Activated CD4-positive, alpha-beta T cell treated with anti-CD3 and anti-CD28 coated beads, Interleukin-2, amount 50 U/mL, for 16 hours (primary cell): Measurements from ENCODE around the gene ST6GALNAC1.

Source experiments
- DNase-seq: peaks from one replicate; pipeline ENCODE4 v3.0.0-alpha.2; 2020

ST6GALNAC1 gene

DNA sequence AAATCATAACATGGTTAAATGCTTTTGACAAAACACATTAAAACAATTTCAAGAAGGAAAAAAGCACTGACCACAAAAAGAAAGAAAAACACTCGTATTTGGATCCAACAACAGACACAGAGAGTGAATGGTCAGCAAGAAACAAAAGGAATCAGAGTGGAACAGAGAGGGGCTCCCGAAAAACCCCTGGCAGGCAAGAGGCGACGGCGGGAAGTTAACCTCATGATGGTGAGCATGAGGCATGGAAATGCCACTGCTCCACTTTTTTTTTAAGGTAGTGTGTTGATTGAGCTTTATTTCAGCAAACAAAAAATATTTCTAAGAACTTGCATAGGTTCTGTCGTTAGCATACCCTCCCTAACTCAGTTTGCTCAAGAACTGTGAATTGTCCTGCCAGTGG, 32.1 kb upstream of the ST6GALNAC1 start:
- no peak for DNase-seq

DNA sequence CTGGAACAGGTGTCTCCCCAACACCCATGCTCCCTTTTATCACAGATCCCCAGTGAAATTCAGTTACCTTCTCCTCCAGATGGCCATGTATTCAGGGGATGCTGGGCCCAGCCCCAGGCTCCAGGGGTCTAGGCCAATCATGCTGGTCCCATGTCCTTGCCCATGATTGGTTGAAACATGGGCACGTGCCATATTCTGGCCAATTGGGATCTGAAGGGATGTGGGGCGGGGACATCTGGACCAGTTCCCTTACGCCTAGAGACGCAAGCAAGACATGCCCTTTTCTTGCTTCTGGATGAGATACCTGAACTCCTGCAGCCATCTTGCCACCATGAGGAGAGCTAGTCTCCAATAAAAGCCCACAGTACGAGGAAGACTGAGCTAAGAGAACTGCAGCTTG, 31.0 kb upstream of the ST6GALNAC1 start:
- DNase-seq: no peak

DNA sequence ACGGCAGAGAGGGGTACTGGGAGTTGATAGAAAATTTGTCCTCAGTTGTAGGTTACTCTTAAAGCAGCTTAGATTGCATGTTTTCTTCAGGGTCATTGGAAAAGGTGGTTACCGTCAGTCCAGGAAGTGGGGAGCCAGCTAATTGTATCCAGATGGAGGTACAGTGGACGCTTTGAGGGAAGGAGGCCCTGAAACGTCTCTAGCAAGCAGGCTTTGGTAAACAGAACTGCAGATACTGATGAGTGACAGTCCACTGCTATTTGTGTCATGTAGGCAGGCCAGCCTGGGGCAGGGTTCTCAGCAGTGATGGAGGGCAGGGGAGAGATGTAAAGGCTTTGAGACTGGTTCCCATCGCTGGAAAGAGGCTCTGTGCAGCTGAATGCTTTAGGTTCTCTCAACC, 30.2 kb upstream of the ST6GALNAC1 start:
- no peak for DNase-seq

DNA sequence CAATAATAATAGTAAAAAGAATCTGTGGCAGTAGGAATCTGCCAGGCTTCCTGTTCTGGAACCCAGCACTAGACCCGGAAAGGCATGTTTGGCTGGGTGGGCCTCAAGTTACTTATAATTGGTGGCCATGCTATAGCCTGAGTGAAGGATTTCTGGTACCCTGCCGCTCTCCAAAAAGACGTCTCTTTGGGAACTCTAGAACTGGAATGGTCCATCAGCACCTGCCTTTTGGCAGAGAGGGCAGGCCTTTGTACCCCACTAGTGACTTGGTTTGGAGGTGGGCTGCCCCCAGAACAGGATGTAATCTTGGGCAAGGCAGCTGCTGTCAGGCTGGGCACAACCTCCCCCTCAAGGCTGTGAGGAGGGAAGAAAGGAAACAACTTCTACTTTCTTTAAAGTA, 29.3 kb upstream of the ST6GALNAC1 start:
- DNase-seq: no peak

DNA sequence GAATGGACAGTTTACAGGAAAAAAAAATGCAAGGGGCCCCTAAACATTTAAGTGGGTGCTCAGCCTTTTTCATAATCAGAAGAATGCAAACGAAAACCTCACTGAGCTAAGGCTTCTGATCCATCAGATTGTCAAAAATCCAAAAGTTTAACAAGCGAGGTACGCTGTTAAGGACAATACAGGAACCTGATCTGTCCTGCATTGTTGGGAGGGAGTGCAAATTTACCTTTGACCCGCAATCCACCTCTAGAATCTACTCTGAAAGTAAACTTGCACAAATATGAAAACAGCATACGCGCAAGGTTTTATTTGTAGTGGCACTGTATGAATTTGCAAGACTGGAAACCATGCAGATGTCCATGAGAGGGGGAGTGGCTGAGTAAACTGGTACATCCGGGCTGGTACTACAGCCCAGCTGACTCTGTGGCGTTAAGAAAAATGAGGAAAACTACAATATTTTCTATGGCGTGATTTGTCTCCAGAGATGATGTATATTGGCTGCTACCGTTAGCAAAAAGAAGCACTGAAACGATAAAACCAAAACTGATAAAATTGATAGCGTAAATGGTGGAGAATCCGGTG, 28.8 kb upstream of the ST6GALNAC1 start:
- DNase-seq: no peak

DNA sequence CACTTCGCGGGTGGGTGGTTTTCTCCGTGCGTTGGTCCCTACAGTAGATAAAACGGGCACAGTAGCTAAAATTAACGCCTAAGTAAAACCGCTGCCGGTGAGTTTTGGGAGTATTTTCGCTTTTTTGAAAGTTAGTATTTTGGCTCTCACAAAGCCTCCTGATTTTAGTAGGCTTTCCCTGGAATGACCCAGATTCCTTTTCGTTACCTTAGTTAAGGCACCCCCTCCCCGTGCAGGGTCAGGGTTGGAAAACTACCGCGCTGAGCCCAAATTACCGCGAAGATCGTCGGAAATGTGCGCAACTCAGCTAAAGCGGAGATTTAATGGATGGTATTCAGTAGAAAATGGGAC, 28.3 kb upstream of the ST6GALNAC1 start:
- DNase-seq: no peak

DNA sequence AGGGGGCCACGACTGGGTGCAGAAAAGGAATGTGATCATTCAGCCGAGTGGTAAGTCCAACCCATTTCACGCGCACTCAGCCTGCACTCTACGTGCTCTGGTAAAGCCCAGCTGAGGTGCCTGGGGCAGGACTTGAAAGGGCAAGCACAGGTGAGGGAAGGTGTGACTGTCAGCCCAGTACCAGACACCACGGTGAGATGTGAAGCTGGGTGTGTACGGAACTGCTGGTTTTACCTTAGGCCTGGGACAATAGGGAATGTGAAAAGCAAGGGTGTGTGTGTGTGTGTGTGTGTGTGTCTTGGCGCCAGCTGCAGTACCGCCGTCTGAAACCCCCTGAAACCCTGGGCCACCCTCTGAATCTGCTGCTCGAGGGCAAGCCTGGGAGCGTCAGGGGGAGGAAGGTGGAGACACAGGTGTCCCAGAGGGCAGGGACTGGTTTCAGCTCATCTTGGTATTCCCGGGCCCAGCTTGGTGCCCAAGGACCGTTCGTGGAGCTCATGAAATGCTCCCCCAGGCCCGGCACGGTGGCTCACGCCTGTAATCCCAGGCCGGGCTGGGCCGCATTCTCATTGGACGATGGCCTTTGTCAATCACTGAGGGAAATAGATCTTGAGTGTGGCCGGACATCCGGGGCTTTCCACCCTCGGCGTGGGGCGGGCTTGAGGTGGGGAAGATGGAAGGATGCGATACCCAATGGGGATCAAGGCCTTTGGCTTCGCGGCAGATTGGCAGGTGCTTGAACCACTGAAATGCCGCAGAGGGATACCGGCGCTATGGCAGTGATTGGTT, 27.8 kb upstream of the ST6GALNAC1 start:
- peak; percentile 100 for DNase-seq

DNA sequence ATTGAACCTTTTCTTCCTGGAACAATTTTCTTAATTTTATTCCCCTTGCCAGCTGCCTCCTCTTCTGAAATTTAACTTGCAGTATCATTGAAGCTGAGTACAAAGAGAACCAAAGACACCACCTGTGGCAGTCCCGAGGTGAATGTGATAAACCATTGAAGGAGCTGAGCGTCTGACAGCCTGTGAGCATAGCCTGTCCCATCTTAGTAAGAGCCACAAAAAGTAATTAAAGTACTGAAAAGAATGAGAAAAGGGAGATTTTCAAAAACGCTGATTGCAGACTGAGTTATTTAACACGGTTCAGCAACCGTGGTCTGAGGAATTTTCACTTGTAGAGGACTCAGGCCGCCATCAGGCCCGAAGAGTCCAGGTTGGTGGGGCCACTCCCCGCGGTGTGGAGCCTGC, 27.2 kb upstream of the ST6GALNAC1 start:
- DNase-seq: no peak

DNA sequence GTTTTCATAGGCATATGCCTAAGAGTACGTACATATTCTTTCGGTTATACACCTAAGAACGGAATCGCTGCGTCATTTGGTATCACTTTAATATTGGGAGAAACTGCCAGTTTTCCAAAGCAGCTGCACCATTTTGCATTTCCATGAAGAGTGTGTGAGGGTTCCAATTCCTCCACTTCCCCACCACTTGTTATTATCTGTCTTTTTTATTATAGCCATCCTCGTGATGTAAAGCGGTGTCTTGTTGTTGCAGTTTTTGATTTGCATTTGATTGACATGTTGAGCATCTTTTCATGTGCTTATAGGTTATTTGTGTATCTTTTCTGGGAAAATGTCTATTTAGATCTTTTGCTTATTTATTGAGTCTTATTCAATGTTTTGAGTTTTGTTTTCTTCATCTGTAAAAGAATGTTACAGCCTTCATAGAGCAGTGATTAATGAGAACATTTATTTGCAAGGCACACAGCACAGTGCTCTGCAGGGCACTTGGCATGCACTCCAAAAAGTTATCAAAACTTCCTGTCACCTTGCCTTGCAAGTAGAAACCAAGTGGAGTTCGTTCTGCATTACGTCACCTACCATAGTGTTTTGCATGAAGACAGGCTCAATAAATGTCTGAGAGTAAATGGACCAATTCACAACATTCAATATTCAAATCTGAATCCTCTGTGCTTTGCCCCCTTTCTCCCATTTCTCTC, 26.6 kb upstream of the ST6GALNAC1 start:
- DNase-seq: no peak

DNA sequence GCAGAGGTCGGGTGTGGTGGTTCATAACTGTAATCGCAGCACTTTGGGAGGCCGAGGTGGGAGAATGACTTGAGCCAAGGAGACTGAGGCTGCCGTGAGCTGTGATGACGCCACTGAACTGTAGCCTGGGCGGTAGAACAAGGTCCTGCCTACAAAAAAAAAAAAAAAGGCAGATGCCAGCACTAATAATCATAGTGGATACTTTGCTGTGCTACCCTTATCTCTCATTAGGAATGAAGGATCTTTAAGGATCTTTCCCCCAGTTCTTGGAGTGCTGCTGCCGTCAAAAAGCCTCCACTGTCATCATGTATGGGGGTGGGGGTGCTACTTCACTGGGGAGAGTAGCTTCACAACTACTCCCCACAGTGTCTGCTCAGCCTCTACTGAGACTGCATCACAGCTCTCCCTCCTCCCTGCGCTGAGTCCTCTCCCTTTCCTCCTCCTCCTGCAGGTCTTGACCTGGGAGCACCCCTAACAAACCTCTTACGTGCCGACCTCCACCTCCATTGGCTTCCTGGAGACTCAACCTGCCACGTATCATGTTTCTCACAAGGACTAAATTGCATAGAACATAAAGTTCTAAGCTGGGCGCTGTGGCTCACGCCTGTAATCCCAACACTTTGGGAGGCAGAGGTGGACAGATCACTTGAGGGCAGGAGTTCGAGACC, 24.4 kb upstream of the ST6GALNAC1 start:
- DNase-seq: no peak

DNA sequence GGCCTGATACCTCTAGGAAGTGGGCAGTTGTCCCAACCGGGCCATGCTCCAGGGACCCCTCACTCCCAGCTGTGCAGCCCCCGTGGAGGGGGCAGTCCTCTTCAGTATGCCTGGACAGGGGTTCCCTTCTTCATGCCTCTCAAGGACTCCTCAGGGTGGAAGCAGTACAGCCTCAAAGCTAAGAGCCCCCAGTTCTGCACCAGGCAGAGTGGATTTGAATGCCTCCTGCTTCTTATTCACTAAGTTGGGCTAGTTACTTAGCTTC, 23.9 kb upstream of the ST6GALNAC1 start:
- no peak for DNase-seq

DNA sequence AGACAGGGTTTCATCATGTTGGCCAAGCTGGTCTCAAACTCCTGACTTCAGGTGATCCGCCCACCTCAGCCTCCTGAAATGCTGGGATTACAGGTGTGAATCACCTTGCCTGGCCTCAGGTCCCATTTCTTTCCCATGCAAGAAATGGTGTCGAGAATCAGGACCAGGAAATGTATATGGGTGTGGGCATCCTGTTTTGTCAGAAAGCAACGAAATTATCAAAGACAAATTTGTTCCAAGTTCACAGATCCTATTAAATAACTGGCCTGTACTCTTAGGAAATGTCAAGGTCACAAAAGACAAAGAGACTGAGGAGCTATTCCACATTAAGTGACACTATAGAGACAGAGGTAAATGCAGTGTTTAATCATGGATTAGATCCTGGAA, 17.1 kb upstream of the ST6GALNAC1 start:
- no peak for DNase-seq

DNA sequence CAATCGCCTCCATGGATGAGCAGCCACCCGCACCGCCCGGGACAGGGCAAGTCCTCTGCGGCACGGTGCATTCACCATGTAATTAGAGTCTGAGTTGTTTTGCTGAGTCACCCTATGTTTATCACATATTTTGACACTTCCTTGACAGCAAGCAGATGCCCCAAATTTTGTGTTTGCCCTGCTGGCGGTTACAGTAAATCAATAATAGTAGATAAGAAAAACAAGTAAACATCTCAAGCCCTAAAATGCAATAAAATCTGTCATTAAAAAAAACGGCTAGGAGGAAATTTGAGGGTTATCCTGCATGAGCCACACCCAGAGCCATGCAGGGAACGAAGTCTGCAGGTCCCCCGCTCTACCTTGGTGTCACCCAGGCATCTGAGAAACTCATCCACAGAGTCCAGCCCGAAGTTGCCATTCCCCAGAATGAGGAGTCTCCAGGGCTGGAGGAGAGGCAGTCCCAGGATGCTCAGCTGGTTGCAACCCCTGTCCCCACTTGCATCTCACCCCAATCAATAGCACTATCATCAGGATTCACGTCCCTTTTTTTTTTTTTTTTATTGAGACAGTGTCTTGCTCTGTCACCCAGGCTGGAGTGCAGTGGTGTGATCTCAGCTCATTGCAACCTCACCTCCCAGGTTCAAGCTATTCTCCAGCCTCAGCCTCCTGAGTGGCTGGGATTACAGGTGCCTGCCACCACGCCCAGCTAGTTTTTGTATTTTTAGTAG, 16.5 kb upstream of the ST6GALNAC1 start:
- peak; percentile 42 for DNase-seq

DNA sequence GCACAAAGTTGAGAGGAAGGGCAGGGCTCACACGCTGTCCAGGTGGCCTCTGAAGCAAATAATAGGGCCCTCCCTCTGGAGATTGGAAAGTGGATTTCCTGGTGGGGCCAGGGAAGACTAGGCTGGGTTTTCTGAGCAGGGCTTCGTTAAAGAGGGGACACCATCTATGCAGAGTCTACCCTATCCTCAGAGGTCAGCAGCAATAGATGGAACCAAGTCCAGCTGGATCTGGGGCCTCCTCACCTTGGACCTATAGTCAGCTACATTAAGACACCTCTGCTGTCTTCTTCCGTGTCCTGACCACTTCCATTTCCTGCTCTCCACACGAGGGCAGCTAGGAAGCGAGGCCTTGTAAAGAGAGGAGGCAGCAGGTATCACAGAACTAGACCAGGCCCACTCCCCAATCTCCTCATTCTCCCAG, 14.7 kb upstream of the ST6GALNAC1 start:
- no peak for DNase-seq

DNA sequence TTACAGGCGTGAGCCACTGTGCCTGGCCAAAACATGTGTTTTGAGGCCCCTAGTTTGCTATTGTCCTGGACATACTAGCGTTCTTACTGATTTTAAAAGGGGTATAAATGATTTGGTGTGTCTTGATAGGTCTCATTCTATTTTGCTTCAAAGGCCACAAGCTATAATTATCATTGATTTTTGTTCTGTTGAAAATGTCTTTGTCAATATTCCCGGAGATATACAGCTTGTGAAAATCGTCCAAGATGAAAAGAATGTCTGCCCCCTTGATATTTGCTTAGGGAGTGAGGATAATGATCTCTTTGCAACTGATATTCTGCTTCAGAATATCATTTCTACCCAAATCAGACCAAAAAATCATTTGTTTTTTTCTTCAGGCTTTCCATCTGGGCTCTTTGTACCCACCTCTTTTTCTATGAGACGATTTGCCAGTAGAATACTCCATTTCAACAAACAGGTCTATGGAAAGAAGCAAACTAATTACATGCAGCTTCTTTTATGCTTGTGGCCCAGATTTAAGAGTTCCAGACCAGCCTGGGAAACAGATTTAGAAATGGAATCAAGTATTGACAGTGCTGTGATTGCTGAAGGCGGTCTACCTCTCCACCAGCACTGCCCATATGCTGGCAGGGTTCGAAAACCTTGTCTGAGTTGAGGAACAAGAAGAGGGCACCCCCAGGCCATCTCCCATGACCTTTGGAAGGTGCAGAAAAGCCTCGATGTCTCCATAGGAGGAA, 14.1 kb upstream of the ST6GALNAC1 start:
- no peak for DNase-seq

DNA sequence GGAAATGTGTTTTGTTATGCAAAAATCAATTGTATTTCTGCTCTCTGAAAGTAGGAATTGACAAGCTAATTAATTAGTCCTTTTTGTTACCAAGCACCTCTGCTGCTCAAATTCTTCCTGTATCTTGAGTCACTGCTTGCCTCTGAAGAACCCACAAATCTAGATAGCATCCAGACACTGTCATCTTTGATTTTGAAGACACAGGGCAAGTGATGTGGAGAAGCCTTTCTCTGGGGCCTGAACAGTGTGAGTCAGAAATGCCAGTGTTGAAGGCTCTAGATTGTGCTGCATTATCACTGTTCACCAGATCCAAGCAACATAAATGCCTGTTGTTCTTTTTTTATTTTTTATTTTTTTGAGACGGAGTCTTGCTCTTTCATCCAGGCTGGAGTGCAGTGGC, 10.9 kb upstream of the ST6GALNAC1 start:
- DNase-seq: no peak

DNA sequence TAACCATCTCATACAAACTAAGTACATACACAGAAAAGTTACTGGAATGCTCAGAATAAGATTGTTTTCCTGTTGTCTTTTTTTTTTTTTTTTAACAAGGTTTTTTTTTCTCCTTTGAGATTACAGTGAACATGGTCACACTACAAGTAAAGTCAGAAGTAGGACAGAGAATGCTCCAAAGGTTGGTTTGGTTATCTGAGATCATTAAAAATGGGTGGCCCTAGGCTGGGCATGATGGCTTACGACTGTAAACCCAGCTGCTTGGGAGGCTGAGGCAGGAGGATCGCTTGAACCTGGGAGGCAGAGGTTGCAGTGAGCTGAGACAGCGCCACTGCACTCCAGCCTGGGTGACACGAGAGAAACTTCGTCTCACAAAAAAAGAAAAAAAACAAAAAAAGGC, 6.9 kb upstream of the ST6GALNAC1 start:
- no peak for DNase-seq

DNA sequence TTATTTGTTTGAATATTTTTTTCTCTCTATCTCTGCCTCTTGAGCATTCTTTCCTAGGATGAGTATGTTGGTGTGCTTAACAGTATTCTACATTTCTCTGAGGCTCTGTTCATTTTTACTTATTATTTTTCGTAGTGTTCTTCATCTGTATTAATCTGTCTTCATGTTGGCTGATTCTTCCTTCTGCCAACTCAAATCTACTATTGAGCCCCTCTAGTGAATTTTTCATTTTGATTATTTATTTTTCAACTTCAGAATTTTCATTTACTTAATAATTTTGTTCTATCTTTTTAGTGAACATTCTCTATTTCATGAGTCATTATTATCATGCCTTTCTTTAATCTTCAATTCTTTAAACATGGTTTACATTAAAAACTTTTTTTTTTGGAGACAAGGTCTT, 3.2 kb upstream of the ST6GALNAC1 start:
- DNase-seq: no peak

DNA sequence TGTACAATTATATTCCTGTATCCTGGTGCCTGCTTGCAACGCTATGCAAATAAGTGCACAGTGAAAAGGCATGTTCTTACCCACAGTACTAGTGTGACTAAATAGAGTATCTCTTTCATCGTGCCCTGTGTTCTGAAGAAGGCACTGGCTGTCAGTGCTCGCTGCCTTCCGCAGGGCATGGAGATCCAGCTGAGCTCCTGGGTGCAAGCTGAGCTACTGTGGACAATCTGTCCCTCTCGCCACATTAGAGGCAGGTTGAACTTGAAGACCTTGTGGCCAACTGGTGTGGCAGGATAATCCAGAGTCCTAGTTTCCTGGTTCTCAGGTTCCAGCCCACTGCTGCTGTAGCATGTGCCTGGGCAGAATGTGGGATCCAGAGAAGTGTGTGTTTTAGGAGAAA, 1.9 kb upstream of the ST6GALNAC1 start:
- DNase-seq: no peak

DNA sequence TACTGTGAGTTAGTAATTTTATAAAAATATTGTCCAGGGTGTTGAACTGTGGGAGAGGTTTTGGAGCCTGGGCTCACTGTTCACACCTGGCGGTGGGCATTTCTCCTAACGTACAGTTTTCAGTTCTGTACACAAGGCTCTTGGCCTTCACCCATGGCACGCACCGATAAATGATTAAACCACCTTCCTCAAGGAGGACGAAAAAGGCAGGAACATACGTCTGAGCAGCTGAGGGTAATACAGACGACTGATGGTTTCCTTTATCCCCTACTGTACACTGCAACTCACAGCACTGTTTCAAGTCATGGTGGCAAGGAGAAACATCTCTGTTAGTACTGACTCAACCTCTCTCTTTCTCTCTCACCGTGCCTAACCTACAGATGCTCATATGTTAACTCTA, 1.4 kb upstream of the ST6GALNAC1 start:
- DNase-seq: no peak

DNA sequence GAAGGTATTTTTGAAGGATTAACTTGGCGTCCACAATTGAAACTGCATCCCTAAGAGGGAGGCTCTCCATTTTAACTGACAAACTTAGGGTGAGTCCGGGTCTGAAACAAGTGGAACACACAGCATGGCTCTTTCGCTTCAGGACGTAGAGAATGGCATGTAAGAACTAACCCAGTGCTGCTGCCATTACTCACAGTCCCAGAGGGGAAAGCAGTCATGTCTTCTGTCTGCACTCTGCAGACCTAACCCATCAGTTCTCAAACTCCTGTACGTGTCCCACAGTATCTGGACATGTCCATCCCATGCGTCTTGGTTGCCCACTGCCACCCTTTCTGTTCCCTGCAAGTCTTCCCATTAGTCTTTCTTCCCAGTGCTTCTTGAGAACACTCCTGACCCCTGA, 563 bp downstream of the ST6GALNAC1 start:
- DNase-seq: no peak

DNA sequence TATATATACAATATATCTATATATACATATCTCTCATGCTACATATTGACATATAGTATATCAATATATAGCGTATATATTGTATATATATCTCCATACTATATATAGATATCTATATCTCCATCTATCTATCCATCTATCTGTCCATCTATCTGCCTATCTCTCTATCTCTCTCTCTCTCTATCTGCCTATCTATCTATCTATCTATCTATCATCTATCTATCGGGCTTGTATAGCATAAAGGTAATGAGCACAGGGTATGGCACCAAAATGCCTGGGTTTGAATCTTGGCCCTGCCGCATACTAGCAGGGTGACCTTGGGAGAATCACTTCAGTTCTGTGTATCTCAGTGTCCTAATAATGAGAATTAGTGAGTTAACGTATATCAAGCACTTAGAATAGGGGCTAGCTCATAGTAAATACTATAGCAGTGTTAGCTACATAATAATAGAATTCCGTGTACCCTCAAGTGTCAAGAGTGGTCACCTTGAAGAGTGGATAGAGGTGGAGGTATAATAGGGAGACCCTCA, 1.5 kb downstream of the ST6GALNAC1 start:
- DNase-seq: no peak

DNA sequence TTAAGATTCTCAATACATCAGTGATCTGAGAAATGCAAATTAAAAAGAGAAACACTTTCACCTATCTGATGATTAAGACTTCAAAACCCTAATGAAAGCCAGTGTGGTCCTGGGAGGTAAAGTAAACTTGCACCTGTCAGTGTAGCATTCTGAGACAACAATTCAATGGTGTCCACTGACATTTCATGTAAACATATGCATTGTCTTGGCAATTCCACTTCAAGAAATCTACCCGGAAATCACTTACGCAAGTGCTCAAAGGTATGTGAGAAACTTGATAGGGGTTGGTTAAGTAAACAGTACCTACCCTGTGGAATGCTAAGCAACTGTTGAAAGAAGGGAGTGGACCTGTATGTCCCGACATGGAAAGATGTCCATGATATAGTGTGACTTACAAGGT, 2.1 kb downstream of the ST6GALNAC1 start:
- DNase-seq: no peak
